T-helper 2 cell treated with Interferon-gamma antibody and Interleukin-4, amounts not matched to agents 100 ng/mL and 5 ng/mL, for 36 hours (primary cell): ENCODE data around the gene ATAD2B. TPM values are rescaled to one million over a fixed set of nuclear protein-coding genes. Genes with fewer than 3 reads are reported as not detected.

Experiments
- intact Hi-C: fragments of 100-400 bp; cut with micrococcal nuclease; formaldehyde crosslinking; loops from one replicate; pipeline ENCODE4 v1.15.1; 2023
- total RNA-seq: library from RNA; stranded (reverse); gene quantifications from 2 replicates; pipeline ENCODE4 v1.2.3, GENCODE V29; 2022

ATAD2B gene
- total RNA-seq, 1 donor from 2014 or later = 25.5 TPM

GRCh38 chr2:23916727-23917405 is 10.1 kb downstream of the ATAD2B start:
- intact Hi-C loops = no loop called here

- intact Hi-C loops = no loop called here
These were observed 11.6 kb downstream of the ATAD2B start for GRCh38 chr2:23915327-23915726.

GRCh38 chr2:23912054-23912453 is 14.9 kb downstream of the ATAD2B start:
- intact Hi-C loops = no loop called here

- intact Hi-C loops = no loop called here
These were observed 21.8 kb downstream of the ATAD2B start for GRCh38 chr2:23905155-23905554.

GRCh38 chr2:23904692-23905091 is 22.2 kb downstream of the ATAD2B start:
- intact Hi-C loops = no loop called here

- intact Hi-C loops = no loop called here
These were observed 22.7 kb downstream of the ATAD2B start for GRCh38 chr2:23904215-23904614.

GRCh38 chr2:23903034-23903433 is 23.9 kb downstream of the ATAD2B start:
- intact Hi-C loops = no loop called here

- intact Hi-C loops = no loop called here
These were observed 24.7 kb downstream of the ATAD2B start for GRCh38 chr2:23901966-23902846.

GRCh38 chr2:23900541-23901322 is 26.2 kb downstream of the ATAD2B start:
- intact Hi-C loops = no loop called here

GRCh38 chr2:23900133-23900532 is 26.8 kb downstream of the ATAD2B start:
- intact Hi-C loops = no loop called here

- intact Hi-C loops = no loop called here
These were observed 55.7 kb downstream of the ATAD2B start for GRCh38 chr2:23871206-23871605.

GRCh38 chr2:23867449-23867848 is 59.5 kb downstream of the ATAD2B start:
- intact Hi-C loops = no loop called here

- intact Hi-C loops = no loop called here
These were observed 64.1 kb downstream of the ATAD2B start for GRCh38 chr2:23862716-23863426.

GRCh38 chr2:23861952-23862351 is 65.0 kb downstream of the ATAD2B start:
- intact Hi-C loops = no loop called here

- intact Hi-C loops = no loop called here
These were observed 66.9 kb downstream of the ATAD2B start for GRCh38 chr2:23859983-23860382.

GRCh38 chr2:23859234-23859633 is 67.7 kb downstream of the ATAD2B start:
- intact Hi-C loops = no loop called here

GRCh38 chr2:23850564-23851256 is 76.2 kb downstream of the ATAD2B start:
- intact Hi-C loops = no loop called here

GRCh38 chr2:23844905-23845304 is 82.0 kb downstream of the ATAD2B start:
- intact Hi-C loops = no loop called here

GRCh38 chr2:23843051-23843976 is 83.6 kb downstream of the ATAD2B start:
- intact Hi-C loops = no loop called here
